ENCODE data around the gene TRPC5OS.
A peak's percentile ranks its signal among the peaks of the same experiment; 100 is the strongest.

Gene TRPC5OS

DNA sequence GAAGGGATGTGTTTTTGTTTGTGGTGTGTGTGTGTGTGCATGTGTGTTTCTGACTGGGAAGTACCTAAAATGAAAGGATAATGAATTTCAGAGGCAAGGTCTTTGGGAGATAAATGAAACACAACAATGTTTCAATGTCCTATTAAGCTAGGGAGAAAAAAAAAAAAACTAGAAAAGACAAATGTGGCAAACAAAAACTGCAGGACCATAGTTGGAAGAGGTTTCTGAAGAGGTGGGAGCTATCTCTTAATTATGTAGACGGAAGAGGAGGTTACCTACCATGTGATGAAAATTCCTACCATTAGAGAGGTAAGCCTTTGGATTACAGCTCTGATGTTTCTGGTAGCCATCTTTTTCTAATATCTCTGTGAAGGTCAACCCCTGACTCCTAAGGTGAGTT is at the start of gene TRPC5OS:
Gene TRPC5OS (plus strand): TSS at position 301 of the 400 bp plus-strand sequence. CDS start 25,669 bp downstream, outside the sequence.
- no peak for DNase-seq

DNA sequence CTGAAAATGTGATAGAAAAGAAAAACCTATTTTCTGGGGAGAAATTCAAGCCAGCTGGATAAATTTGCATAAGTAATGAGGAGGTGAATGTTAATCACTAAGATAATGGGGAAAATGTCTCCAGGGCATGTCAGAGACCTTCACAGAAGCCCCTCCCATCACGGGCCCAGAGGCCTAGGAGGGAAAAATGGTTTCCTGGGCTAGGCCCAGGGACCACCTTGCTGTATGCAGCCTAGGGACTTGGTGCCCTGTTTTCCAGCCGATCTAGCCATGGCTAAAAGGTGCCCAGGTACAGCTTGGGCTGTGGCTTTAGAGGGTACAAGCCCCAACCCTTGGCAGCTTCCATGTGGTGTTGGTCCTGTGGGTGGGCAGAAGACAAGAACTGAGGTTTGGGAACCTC is 46.6 kb upstream of the TRPC5OS start:
- no peak for DNase-seq

DNA sequence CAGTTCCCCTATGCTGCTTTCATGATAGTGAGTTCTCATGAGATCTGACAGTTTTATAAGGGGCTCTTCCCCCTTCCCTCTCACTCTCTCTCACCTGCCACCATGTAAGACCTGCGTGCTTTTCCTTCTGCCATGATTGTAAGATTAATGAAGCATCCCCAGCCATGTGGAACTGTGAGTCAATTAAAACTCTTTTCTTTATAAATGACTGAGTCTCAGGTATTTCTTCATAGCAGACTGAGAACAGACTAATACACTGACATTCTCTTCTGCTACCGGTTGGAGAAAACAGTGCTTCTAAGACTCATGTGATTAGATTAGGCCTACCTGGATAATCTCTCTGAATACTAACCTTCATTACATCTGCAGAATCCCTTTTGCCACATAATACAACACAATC is 45.4 kb upstream of the TRPC5OS start:
- DNase-seq, result no peak

DNA sequence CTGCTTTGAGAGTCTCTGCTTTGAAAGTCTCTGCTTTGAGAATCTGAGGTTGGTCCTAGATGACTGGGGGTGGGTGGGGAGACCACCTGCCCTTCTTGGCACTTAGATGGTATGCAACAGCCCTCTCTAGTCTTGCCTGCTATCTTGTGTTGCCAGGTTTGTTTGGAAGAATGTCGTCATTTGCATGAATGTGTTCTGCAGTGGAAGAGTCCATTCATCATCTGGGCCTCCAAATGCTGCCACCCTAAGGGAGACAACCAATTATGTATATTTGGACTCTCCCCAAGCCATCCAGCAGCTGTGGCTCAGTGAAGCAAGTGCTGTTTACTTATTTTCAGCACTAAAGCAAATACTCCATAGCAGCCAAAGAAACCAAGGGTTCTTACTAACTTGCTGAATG is 44.6 kb upstream of the TRPC5OS start:
- DNase-seq, result no peak

DNA sequence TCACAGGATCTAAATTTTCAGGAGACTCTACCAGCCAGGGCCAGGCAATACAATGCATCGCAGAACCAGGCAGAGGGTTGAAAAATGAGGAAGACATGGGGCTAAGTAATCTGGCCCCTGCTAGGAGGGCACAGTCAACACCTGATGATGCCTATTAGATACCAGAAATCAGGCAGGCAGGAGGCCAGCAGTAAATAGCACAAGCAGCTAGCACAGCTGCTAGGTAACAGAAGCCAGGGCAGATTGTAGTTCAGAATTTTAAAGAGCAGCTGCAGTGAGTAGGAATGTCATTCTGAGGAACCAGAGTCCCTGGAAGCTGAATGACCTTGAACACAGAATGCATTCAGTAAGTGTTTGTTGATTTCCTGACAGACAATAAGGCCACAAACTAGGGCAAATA is 38.8 kb upstream of the TRPC5OS start:
- no peak for DNase-seq

DNA sequence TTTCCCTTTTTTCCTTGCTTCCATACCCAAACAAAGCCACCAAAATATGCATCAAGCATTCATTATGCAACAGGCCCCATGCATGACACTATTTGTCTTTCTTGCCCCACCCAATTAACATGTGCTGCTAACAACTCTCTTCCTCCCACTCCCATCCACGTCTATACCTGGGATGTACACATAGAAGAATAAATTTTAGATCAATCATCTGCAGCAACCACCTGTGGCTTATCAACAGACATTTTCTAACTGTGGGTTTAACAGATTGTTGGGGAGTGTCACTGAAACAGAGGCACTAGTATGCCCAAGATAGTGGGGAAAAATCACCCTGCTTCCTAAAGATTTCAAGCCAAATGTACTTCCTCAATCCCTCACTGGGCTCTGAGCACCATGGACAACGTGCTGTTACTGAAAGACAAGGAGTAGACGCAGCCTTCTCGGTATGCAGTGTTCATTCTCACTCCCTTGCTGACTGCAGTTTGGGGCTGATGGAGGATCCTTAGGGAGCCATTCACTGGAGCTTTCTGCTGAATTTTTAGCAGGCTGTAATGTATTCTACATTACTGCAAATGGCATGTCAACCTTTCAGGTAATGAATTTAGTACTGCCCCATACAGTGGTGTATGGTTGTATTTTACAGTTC is 28.4 kb upstream of the TRPC5OS start:
- no peak for DNase-seq

DNA sequence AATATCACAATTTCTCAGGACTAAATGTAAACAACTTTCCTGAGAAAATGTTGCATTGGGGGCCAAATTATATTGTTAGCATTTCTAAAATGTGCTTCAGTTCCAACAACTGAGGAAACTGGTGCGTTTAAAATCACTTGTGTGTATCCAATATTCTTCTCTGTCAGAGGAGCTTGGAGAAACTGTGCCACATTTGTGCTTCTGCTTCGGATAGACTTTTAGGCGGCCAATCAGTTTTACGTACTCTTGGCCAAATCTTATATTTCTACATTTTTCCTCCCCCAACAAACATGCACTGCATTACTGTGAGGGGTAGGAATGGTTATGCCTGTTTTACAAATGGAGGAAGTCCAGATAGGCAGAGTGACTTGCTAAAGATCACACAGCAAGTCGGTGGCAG is 27.4 kb upstream of the TRPC5OS start:
- DNase-seq, result no peak

DNA sequence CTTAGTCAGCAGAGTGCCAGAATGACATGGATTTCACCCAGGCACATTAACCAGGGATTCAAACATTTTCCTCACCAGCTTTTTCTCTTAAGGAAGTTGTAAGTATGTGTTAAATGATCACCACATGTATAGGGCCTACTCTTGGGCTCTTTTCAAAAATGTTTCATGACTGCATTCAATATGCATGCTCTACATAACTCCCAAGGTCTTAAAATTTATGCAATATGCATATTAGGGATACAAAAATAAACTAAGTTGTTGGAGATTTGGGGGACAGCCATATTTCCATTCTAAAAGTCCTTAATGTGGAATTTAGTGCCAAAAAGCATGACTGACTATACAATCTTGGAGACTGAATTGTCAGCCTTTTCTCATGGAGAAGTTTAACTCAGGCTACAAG is 25.0 kb upstream of the TRPC5OS start:
- no peak for DNase-seq

DNA sequence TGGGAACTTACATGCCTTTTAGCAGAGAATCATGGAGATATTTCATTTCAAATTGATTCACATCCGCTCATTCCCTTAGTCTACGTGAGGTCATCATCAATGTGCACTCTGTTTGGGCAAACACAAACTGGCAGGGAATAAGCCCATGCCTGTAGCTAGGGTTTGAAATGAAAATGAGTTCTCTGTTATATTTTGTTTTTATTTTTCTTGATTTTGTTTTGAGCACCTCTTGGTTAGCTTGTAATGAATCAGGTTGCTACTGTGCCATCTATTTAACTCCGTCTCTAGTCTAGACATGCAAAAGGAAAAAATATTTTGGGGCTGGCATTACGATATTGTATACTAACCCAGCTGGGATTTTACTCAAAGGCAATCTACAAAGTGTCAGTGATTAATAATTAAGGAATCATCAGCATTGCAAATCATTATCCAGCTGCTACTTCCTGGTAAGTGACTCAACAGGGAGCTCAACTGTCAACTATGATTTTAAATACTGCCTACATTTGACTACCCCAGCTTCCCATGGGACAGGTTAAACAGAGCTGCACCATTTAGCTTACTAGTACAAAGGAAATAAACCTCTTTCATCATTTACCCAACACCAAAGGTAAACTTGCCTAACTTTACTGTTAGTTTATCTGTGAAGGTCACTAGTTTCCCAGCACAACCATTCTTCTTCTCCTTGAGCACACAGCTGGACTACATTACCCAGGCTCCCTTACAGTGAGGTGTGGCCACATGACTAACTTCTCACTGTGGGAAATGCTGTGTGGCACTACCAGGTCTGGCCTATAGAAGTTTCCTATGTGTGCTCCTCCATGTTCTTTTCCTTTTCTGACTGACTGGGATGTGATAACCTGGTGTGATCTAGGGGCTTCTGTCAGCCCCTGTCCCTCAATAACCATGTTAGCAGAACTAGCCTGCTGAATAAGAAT is 21.2 kb upstream of the TRPC5OS start:
- DNase-seq, result peak; percentile 1

DNA sequence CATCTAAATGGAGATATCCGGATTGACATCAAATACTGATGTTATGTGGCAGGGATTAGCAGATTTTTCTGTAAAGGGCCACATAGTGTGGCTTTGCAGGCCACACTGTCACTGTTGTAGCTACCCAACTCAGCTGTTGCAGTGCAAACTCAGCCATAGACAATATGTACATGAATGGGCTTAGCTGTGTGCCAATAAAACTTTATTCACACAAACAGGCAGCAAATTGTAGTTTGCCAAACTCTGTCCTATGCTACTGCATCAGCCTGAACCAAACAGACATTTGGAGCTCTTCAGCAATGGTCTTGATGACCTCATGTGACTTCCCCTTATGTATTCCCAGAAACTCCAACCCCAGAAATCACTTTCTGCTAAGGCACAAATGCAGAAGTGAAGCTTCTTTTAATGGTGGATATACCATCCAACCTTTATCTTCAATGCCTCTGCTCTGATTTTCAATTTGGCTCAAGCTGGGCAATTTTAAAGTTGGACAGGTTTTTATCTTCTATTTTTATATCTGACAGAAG is 18.4 kb upstream of the TRPC5OS start:
- no peak for DNase-seq

DNA sequence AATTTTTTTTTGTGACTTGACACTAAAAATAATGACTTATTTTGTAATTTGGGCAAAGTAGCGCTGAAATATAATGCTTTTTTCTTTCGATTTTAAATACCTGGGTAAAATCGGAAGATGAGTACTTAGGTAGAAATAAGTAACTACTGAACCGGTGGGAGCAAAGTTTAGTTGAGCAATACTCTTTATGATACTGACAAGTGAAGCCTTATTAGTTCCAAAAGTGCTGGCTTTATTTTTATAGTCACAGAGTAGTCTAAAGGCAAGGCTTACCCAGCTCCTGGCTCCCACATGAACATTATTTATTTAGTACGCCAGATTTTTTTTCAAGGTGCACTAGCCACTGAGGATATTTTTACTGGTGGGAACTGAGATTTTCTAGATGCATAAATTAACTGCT is 14.4 kb upstream of the TRPC5OS start:
- DNase-seq, result no peak

DNA sequence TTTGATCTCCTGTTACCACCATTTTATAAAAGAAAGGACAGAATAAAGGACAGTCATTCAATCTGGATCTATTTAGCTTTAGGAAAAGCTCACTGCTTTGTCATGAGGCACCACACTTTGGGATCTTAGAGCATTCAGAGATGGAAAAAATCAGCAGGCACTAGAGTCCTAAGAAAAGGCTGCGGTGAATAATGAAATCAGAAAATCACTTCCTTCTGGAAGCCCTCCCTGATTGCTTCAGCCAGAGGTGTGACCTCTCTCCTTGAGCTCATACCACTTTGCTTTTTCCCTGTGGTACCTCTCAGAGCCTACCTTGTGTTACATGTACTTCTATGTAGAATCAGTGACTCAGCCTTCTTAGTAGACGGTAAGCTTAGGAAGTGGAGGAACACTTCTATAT is 8.7 kb upstream of the TRPC5OS start:
- no peak for DNase-seq

DNA sequence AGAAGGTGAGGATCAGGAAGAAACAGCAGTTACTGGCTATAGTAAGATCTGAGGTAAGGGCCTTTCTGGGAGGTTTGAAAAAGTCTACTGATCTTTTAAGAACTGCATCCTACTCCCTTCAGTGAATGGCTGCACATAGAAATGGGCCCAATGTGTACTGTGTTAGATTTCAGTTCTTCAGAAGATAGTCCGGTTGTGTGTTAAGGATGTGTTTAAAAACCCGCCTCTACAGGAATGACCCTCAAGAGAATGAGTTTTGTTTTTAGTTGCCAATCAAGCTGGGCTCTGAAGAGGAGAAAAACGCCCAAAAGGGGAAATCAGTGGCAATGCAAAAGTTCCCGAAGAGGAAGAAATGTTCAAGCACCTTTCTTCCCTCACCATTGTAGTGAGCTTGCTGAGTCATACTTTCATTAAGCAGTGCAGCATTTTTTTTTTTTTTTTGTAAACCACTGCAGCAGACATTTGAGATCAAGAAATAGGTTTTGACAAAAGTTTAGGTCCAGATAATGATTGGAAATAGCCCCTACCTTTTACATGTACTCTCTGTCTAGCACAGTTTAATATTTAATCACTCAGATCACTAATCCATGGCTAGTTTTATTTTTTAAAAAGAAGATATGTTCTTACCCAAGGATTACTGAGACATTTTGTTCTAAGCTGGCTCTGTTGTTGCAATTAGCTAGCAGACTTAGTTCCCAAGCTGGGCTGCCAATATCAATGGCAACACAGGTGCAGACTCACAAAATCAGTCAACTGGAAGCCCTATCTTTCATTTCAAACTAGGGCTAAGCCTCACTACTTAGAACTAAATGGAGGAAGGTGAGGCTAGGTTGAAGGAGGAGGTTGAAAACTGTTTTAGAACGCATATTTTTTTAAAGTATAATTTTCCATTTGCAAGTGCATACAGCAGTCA is 7.0 kb upstream of the TRPC5OS start:
- DNase-seq, result no peak

DNA sequence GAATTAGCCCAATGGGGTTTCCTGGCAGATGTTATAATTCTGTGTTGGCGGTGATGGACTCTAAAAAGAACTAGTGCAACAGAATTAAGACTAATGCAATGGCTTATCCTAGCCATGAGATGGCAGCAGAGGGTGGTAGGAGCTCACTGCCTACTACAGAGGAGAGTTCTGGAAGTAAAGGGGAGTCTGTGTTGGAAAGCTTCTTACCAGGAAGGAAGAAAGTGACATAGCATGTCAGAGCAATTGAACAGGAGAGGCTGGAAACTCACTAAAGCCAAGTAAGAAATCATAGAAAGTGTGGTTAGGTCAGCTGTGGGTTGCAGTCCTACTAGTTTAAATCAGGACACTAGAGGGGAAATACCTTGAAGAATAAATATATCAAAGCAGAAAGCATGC is 6.3 kb upstream of the TRPC5OS start:
- DNase-seq, result peak; percentile 20

DNA sequence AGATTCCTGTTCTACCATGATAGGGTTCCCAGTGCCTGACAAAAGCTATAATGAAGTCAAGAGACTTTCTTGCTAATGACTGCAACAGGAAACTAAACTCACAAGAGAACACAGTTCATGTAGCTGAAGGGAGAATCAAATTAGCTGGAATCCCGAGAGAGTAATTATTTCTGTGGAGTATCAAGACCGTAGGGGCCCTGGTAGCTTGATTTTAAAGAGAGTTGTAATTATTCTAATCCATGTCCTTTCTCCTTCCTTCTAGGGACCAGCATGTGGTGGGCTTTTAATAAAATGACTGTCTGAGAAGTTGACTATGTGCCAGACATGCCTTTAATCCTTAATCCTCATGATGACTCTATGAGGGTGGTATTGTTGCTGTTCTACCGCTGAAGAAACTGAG is 1.7 kb upstream of the TRPC5OS start:
- no peak for DNase-seq

DNA sequence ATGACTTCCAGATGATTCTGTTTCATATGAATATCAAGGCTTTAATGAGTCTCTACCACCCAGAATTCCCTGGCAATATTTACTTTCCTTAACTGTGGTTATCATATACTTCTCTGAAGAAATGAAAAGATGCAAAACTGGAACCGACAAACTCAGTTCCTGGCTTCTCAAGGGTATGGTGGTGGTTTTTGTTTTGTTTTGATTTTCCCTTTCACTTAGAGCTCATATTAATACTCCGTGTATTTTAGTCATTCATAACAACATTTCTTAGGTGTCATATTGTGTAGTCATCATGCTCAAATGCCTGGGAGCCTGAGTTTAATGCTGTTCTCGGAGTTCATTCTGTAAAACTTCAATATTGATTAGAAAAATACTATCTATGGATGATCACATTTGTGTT is 665 bp downstream of the TRPC5OS start:
- DNase-seq, result no peak

DNA sequence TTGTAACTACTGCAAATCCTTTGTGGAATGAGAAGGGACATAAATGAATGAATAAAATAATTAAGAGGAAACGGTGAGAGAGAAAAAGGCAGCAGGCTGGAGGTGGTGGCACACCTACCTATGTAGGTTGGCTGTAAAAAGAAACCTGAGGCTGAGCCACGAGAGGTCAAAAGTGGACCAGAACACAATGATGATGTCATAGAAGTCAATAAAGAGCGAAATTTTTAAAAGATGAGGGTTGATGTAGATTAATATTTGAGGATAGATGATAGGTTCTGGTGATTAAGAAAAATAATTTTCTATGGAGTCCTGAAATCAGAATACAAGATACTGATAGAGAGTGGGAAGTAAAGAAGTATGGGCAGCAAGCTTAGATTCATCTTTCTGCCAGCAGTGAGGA is 1.7 kb downstream of the TRPC5OS start:
- no peak for DNase-seq

DNA sequence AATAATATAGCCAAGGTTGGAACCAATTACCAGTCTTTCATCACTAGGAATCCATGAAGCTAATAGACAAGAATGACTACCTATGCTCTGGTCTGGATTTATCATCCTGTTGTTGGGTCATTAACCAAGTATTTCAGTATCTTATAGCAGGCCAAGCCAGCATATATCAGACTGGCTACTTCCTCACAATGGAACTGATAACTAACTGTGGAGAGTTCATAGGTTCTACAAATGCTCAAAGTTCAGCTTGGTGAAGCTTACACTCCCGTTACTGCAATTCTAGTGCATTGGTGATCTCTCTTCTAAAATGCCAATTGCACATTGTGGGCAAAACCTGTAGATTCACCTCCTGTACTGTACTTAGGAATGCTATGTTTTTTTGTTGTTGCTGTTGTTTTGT is 4.8 kb downstream of the TRPC5OS start:
- no peak for DNase-seq

DNA sequence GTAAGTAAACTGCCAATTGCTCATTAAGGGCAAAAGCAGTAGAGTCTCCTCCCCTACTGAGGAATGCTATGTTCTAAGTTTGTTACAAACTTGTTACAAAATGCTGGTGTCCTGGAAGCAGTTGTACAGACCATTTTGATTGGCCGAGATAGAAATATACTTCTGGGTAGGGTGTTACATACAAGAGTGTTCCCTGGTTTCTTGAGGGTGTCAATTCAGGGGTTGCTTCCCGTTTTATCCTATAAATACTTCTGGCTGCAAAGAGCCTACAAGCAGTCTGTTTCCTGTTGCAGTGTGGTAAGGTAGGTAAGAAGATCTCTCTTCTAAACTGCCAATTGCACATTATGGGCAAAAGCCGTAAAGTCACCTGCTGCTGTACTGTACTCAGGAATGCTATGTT is 5.7 kb downstream of the TRPC5OS start:
- DNase-seq, result no peak

DNA sequence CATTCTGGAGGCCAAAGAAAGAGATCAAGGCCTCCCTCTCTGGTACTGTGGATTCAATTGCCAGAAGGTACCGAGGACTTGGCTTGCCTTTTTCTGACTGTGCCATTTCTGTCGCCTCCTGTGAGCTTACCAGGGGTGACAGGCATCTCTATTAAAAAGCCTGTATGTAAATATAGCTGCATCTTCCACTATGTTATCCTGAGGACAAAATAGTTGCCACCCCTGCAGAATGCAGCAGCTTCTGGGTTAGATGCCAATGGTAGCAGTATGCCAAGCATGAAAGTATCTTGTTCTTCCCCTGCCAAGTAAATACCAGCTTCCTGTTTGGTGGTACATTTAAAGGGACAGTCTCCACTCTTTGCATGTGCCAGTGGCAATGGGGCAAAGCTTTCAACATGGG is 10.7 kb downstream of the TRPC5OS start:
- no peak for DNase-seq

DNA sequence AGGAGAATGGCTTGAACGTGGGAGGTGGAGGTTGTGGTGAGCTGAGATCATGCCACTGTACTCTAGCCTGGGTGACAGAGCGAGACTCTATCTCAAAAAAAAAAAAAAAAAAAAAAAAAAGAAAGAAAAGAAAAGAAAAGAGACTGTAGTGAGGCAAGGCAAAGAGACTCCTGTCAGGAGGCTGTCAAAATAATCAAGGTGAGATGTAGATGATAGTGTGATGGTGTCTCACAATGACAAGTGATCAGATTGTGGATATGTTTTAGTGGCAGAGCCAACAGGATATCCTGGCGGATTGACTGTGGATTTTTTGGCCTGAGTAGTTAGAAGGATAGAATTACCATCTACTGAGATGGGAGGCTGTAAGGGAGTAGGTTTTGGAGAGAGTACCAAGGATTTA is 12.6 kb downstream of the TRPC5OS start:
- DNase-seq, result no peak

DNA sequence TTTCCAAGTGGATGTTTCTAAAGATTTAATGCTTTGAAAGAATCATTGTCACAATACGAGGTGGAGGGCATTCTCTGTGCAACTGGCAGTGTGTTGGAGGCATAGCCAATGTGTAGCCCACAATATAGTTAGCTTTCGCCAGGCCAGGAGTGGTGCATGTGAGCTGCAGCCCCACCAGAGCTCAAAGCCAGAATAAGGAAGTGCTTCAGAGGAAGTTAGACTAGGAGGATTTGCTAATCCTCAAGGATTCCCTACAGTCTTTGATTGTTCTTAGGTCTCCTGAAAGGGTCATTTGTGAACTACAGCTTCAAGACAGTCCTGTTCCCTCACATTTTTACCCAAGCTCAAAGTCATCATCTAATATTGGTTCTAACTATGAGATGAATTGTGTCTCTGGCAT is 16.4 kb downstream of the TRPC5OS start:
- DNase-seq, result no peak

DNA sequence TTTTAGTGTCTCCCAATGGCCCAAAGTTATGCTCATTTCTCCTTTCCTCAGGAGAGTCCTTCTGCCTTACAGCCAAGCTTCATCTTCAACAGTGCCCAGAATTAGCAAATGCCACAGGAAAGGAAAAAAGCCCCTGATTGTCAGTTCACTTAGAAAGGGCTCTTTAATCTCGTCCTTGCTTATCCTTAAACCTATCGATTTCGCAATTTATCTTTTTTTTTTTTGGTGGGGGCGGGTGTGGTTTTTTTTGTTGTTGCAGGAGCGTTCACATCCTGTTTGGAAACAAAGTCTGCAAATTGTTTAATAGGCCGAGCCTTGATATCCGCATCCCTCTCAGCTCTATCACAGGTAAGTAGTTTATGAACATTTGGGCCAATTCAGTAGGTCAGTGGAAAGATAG is 20.2 kb downstream of the TRPC5OS start:
- DNase-seq, result no peak
